Frontal cortex (tissue), 4 donors: ENCODE measurements around the gene TNIP1. TPM values are rescaled to one million over a fixed set of nuclear protein-coding genes. Genes with fewer than 3 reads are reported as not detected.

ENCODE experiments used
- DNase-seq, 2 donors: peaks; one replicate each; pipeline ENCODE4 v3.0.0; 2012; ENCODE audit warnings: low spot score in 2 of 2
- FAIRE-seq: peaks from 2 replicates; lab custom pipeline; 2012; peaks lifted over from hg19 to GRCh38; lab: Jason Lieb, UNC
- total RNA-seq: library from RNA; depleted of rRNA; stranded (reverse); fragments of >200 nt; gene quantifications from one replicate; pipeline ENCODE4 v1.2.3, GENCODE V29; 2014
- donor health status: control.
- donor health status: control.
- donor health status: control.

Gene TNIP1
- total RNA-seq, 1 donor from 2014 or later: 15.1 TPM

DNA sequence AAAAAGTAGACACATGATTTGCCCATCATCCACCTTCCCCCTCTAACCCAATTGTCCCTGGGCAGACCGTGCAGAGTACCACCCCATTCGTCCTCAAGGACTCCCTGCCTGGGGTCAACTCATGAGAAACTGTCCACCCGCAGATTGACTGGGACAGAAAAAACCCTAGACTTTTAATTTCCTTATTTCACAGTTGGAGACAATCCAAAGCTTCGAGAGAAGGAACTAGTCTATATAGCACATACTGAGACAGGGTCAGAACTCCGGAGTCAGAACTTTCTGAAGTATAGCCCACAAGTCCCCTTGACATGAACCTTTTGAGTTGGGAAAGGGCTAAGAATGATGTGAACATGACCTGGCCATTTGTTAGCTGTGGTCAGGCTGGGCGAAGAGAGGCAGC, 68.0 kb downstream of the TNIP1 start:
- FAIRE-seq (no peak), DNase-seq (no peak)

DNA sequence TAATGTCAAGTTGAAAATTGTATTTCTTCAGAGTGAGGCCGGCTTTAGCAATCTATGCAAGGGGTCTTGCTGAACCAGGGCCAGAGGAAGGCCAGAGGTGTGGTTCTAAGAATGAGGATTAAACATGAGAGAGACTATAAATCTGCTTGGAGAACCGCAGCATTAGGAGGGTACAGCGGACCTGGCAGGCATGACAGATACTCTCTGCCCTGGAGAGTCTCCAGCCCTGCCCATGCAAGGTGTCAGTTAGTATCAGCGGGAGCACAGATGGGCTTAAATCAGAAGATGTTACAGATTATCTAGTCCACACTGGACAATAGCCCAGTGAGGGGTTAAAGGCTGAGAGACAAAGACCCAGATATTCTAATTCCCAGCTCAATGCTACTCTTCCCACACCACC, 71.9 kb downstream of the TNIP1 start:
- FAIRE-seq: no peak

GRCh38 chr5:151008210-151008491, 72.7 kb downstream of the TNIP1 start:
- no peak for DNase-seq
- FAIRE-seq: no peak

More for the DNA sequence above, 71.9 kb downstream of the TNIP1 start:
- no peak for DNase-seq

- FAIRE-seq (no peak), DNase-seq (no peak)
Observed at GRCh38 chr5:151007430-151008209, 73.2 kb downstream of the TNIP1 start.

DNA sequence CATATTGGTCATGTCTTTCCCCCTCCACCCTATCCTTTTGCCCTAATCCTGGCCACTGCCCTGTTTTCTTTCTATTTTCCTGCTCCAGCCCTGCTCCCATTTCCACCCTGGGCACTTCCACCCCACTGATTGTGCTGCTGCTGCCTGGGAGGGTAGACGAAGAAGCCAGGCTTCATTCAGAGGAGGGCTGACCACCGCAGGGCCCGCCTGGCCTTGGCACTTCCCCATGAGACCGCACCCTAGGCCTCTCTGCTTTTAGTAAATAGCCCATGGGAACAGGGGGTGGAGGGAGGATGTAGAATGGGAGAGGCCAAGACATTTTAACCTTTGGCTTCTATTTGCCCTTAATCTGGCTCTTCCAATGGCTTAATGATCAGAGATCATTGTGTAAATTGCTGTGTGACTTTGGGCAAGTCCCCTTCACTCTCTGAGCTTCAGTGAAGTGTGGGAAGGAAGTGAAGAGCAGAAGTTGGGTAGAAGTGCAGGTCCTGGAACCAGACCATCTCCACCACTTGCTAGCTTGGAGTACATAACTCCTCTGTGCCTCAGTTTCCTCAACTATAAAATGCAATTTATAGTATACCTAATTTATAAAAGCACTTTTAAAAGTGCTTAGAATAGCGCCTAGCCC, 74.0 kb downstream of the TNIP1 start:
- DNase-seq (no peak), FAIRE-seq (no peak)

DNA sequence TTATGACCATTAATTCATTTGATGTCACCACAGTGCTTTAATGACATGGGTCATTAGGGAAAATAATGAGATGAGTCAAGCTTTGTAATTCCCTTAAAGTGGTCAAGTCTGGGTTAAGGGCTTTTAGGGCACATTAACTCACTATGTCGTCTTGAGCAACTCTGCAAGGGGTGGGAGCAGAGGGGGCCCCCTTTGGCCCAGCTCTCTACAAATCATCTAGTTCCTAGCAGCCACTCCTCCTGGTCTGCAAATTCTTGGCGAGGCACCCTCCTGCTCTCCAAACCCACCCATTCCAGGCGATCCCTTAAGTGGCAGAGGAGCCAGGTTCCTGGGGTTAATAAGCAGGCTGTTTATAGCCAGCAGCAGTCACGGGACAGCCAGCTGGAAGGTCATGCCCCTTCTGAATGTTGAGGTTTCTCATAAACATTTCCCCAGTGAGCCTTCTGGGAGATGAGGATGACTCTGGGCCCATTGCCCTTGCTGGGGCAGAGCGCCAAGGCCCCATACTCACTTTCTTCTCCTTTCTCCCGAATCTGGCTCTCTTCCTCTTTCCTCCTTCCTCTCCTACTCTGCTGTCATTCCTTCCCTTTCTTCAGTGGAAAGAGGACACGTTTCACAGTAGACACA, 74.8 kb downstream of the TNIP1 start:
- FAIRE-seq (no peak), DNase-seq (no peak)

GRCh38 chr5:151005187-151005949, 75.5 kb downstream of the TNIP1 start:
- no peak for DNase-seq

GRCh38 chr5:151004499-151004898, 76.3 kb downstream of the TNIP1 start:
- DNase-seq (no peak), FAIRE-seq (no peak)

More at GRCh38 chr5:151005187-151005949, 75.5 kb downstream of the TNIP1 start:
- no peak for FAIRE-seq

DNA sequence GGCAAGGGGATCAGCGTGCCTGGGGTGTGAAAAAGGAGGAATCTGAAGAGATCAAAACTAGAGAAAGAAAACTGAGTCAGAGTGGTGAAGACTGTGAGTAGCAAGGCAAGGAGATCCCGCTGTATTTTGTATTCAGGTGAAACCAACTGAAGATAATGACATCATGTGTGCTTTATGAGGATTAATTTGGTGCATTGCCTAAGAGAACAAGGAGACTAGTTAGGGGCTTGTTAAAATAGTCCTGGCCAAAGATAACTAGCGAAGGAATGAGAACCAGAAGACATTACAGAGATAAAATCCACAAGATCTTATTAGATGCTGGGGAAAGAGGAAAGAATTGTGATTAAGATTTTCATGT, 77.4 kb downstream of the TNIP1 start:
- DNase-seq (no peak), FAIRE-seq (no peak)

DNA sequence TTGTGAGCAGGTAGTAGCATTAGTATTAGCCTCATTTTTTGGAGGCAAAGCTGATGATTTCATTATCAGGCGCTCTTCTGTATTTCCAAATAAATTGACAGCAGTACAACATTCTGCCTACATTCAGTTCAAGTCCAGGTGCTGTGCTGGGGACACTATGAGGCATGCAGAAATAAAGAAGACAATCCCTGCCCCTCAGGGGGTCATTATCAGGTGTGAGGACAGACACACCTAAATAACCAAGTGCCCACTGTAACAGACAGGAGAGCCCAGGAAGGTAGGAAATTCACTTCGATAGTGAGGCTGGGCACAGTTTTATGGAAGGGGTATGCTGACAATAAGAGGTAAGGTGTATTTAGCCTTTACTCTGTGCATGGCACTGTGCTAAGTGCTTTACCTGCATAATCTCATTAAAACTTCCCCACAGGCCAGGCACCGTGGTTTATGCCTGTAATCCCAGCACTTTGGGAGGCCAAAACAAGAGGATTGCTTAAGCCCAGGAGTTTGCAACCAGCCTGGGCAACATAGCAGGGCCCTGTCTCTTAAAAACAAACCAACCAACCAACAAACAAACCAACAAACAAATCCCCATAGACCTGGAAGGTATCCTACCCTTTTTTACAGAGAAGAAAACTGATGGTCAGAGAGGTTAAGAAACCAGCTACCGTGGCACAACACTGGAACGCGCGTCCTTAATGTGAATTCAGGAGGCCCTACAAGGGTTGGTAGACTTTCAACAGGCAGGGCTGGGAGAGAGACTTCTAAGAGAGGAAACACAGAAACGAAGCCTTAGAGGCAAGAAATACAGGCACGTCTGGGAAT, 77.9 kb downstream of the TNIP1 start:
- DNase-seq (no peak), FAIRE-seq (no peak)

GRCh38 chr5:151002250-151002649, 78.6 kb downstream of the TNIP1 start:
- FAIRE-seq (no peak), DNase-seq (no peak)

DNA sequence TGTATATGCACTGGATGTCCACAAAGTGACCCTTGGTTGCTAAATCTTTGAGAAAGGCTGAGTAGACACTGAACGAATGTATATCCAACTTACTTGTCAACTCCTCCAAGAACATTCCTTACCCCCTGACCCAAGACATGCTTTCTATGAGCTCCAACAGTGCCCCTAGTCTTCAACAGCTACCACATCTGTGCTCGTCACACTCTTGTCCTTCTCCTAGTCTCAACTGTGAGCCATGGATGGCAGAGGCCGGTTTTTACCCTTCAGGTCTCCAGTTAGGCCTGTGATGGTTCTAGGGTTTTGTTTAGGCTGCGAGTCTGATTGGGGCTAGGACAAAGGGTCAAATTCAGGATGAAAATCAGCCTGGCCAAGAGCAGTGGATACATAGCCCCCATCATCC, 79.4 kb downstream of the TNIP1 start:
- FAIRE-seq (no peak), DNase-seq (no peak)

GRCh38 chr5:150999704-151000442, 81.0 kb downstream of the TNIP1 start:
- DNase-seq (no peak), FAIRE-seq (no peak)

DNA sequence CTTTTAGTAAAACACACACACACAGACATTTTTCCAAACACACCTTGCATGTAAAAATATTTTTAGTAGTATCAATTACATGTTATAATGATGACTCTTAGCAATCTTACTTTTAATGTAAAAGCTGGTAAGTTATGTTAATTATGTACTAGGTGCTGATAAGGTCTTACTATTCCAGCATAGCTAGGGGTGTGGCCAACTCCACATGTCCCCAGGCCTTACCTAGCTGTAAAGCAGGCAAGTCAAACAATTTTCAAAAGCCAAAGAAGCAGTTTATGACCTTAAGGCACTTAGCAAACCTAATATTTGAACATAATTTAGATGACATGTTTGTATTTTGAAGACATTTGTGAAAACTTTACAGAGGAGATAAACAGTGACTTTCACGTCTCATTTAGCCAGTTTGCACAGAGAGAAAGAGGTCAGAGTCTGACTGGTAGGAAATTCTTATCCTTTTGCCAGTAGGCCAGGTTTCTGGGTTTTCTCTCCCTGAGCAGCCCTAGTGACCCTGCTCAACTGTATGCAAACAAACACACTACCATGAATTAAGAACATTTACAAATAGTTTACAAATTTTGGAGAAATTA, 86.9 kb downstream of the TNIP1 start:
- DNase-seq (no peak), FAIRE-seq (no peak)

GRCh38 chr5:150993422-150993821, 87.4 kb downstream of the TNIP1 start:
- DNase-seq: no peak
- no peak for FAIRE-seq

DNA sequence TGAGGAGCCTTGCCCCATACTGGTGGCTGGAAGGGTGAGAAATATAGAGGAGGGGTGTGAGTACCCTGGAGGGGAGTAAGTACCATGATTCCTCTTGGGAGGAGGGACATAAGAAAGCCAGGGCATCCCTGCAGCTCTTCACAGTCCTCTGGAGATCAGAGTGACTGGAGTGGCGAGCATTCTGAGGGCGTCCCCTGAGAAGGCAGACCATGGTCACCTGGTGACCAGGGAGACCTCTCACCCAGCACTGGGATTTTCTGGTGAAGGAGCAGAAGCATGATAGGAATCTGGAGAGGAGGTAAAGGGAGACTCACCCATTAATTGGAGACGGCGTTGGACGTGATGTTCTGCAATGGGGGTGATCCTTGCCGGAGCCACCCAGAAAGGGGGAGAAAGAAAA, 88.1 kb downstream of the TNIP1 start:
- DNase-seq: no peak
- FAIRE-seq: no peak

- FAIRE-seq (no peak), DNase-seq (no peak)
Observed at GRCh38 chr5:150989695-150990094, 91.1 kb downstream of the TNIP1 start.

DNA sequence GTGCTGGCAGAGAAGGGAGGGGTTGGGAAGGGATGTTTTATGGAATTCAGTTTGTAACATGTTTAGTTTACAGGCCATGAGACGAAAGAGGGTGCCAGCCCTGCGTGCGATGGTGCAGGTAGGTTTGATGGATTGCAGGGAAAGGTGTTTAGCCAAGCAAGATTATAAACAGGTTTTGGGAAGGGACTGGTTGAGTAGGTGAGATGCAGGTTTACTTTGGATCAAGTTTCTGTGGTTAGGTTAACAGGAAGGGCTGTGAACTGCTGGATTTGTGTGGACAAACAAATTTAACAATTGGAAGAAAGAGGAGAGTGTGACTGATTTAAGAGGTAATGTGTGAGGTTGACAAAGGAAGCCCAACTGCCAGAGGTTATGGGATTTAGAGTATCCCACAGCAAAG, 93.1 kb downstream of the TNIP1 start:
- no peak for DNase-seq
- no peak for FAIRE-seq
